PC-9 (cell line): ENCODE measurements around the gene RBM12. TPM values are rescaled to one million over a fixed set of nuclear protein-coding genes. Genes with fewer than 3 reads are reported as not detected.

Experiments
- BruUV-seq: library from RNA; stranded (reverse); fragments of 400-500 nt; replicated peaks from 2 replicates; lab custom pipeline; 2021; lab: Mats Ljungman, UMichigan
- CTCF ChIA-PET: fragments of 300-600 bp; sonication (Branson Sonifier 250); formaldehyde crosslinking; loops from one replicate; lab custom pipeline; 2022; ENCODE audit warnings: antibody characterized with exemption; lab: Charles Lee
- POLR2A ChIA-PET: fragments of 300-600 bp; sonication (Branson Sonifier 250); formaldehyde crosslinking; loops from one replicate; lab custom pipeline; 2022; ENCODE audit warnings: antibody characterized with exemption; ENCODE audit not compliant: unreplicated experiment; lab: Charles Lee
- DNase-seq, 2 experiments: peaks; one replicate each; pipeline versions ENCODE4 v3.0.0 to v3.0.0-alpha.2; 2015 to 2022; ENCODE audit warnings: mixed read lengths in 1 of 2
- H2AFZ ChIP-seq: fragments of 200-600 bp; sonication (generic); 2 replicates; pipeline ENCODE4 v1.8.1; 2017; ENCODE audit warnings: antibody characterized with exemption
- H3F3A ChIP-seq: fragments of 200-600 bp; sonication (generic); 2 replicates; pipeline ENCODE4 v1.8.1; 2017; ENCODE audit warnings: antibody characterized with exemption, mild to moderate bottlenecking, low read depth; ENCODE audit not compliant: insufficient read depth
- H3K27ac ChIP-seq: fragments of 200-600 bp; sonication (generic); 2 replicates; pipeline ENCODE4 v1.6.1; 2016; ENCODE audit warnings: mixed run types
- H3K27me3 ChIP-seq: fragments of 200-600 bp; sonication (generic); 2 replicates; pipeline ENCODE4 v1.6.1; 2016; ENCODE audit warnings: low read depth, mixed run types; ENCODE audit not compliant: insufficient read depth
- H3K36me3 ChIP-seq: fragments of 200-600 bp; sonication (generic); 2 replicates; pipeline ENCODE4 v1.6.1; 2016; ENCODE audit warnings: low read depth, mixed run types
- H3K4me1 ChIP-seq: fragments of 200-600 bp; sonication (generic); replicated peaks from 2 replicates; pipeline ENCODE4 v1.6.1; 2016; ENCODE audit warnings: mixed run types; ENCODE audit not compliant: insufficient read depth
- H3K4me2 ChIP-seq: fragments of 200-600 bp; sonication (generic); 2 replicates; pipeline ENCODE4 v1.6.1; 2017; ENCODE audit warnings: mixed run types
- H3K4me3 ChIP-seq: fragments of 200-600 bp; sonication (generic); 2 replicates; pipeline ENCODE4 v1.6.1; 2016; ENCODE audit warnings: mixed run types
- H3K79me2 ChIP-seq: fragments of 200-600 bp; sonication (generic); 2 replicates; pipeline ENCODE4 v1.6.1; 2017; ENCODE audit warnings: low read depth, mixed run types
- H3K9me2 ChIP-seq: fragments of 200-600 bp; sonication (generic); 2 replicates; pipeline ENCODE4 v1.8.1; 2017; ENCODE audit warnings: mild to moderate bottlenecking; ENCODE audit not compliant: insufficient read depth
- H3K9me3 ChIP-seq: fragments of 200-600 bp; sonication (generic); 2 replicates; pipeline ENCODE4 v1.8.1; 2016; ENCODE audit warnings: low read depth; ENCODE audit not compliant: insufficient read depth
- H4K20me1 ChIP-seq: fragments of 200-600 bp; sonication (generic); 2 replicates; pipeline ENCODE4 v1.8.1; 2017; ENCODE audit not compliant: insufficient read depth
- CTCF ChIP-seq: fragments of 200-600 bp; sonication (generic); conservative IDR thresholded peaks from 2 replicates; pipeline ENCODE4 v1.6.1; 2017; ENCODE audit warnings: mixed run types, antibody characterized with exemption, mild to moderate bottlenecking, moderate library complexity
- EZH2 ChIP-seq: fragments of 200-600 bp; sonication (generic); IDR thresholded peaks from 2 replicates; pipeline ENCODE4 v1.8.0; 2017; ENCODE audit warnings: antibody characterized with exemption, low read depth
- intact Hi-C: fragments of 100-400 bp; cut with micrococcal nuclease; formaldehyde crosslinking; loops from one replicate; pipeline ENCODE4 v1.10.0; 2022; ENCODE audit not compliant: unreplicated experiment
- total RNA-seq: library from RNA; stranded (reverse); gene quantifications from 2 replicates; pipeline ENCODE4 v1.2.3, GENCODE V29; 2021

RBM12 gene
- total RNA-seq, 1 experiment from 2014 or later, result 81.2 TPM

GRCh38 chr20:35680452-35681183, 15.9 kb upstream of the RBM12 start:
- Histone ChIP-seq H3F3A (no peaks in the 10 kb centered on the region), H3K9me3 (no peaks in the 10 kb centered on the region), H3K4me3 (no peak overlapping the region), H3K27ac (no peak overlapping the region), H3K4me1 (no peaks in the 10 kb centered on the region), H3K9me2 (no peaks in the 10 kb centered on the region), H3K4me2 (no peak overlapping the region), H3K27me3 (no peaks in the 10 kb centered on the region), H2AFZ (no peak overlapping the region), H4K20me1 (no peaks in the 10 kb centered on the region), H3K36me3 (no peaks in the 10 kb centered on the region), H3K79me2 (no peaks in the 10 kb centered on the region)
- no peak for DNase-seq
- TF ChIP-seq EZH2 (no peak), CTCF (no peak)
- CTCF ChIA-PET, result no interaction called here
- intact Hi-C loops, result no loop called here
- no TSS peak for BruUV-seq
- POLR2A ChIA-PET, result no interaction called here

- no TSS peak for BruUV-seq
These were observed 10.2 kb upstream of the RBM12 start for GRCh38 chr20:35674921-35675320.

GRCh38 chr20:35673884-35674283, 9.2 kb upstream of the RBM12 start:
- POLR2A ChIA-PET, result no interaction called here
- Histone ChIP-seq H4K20me1 (no peaks in the 10 kb centered on the region), H3K79me2 (no peaks in the 10 kb centered on the region), H3K27me3 (no peaks in the 10 kb centered on the region), H3K9me2 (no peaks in the 10 kb centered on the region), H3K4me3 (no peak overlapping the region), H3K9me3 (no peaks in the 10 kb centered on the region), H3K27ac (no peak overlapping the region), H3K36me3 (no peaks in the 10 kb centered on the region; the same call in 1 of the 2 replicates), H3K4me1 (no peaks in the 10 kb centered on the region), H3K4me2 (no peak overlapping the region), H3F3A (no peaks in the 10 kb centered on the region), H2AFZ (no peak overlapping the region)
- intact Hi-C loops, result no loop called here
- no peak for TF ChIP-seq CTCF
- no peak for TF ChIP-seq EZH2
- BruUV-seq, result no TSS peak
- no peak for DNase-seq
- CTCF ChIA-PET, result no interaction called here

More at GRCh38 chr20:35674921-35675320, 10.2 kb upstream of the RBM12 start:
- Histone ChIP-seq H3K4me1 (no peaks in the 10 kb centered on the region), H3K4me2 (no peak overlapping the region), H2AFZ (no peak overlapping the region), H3K27me3 (no peaks in the 10 kb centered on the region), H3K9me3 (no peaks in the 10 kb centered on the region), H3K27ac (no peak overlapping the region), H4K20me1 (no peaks in the 10 kb centered on the region), H3F3A (no peaks in the 10 kb centered on the region), H3K79me2 (no peaks in the 10 kb centered on the region), H3K36me3 (no peaks in the 10 kb centered on the region; the same call in 1 of the 2 replicates), H3K9me2 (no peaks in the 10 kb centered on the region), H3K4me3 (no peak overlapping the region)
- POLR2A ChIA-PET, result interaction anchor here (0.5 kb wide), 1 partner anchor 170 kb away, joined by 5 read pairs; no protein-coding TSS in a partner anchor
- intact Hi-C loops, result no loop called here
- TF ChIP-seq CTCF, result no peak
- no peak for TF ChIP-seq EZH2
- CTCF ChIA-PET, result interaction anchor here (0.6 kb wide), 1 partner anchor 16 kb away, joined by 3 read pairs; no protein-coding TSS in a partner anchor
- DNase-seq, result no peak
